GM23338 (cell line): Measurements from ENCODE around the gene MTHFD1L. TPM values are rescaled to one million over a fixed set of nuclear protein-coding genes. Genes with fewer than 3 reads are reported as not detected.

ENCODE experiments used
- ATAC-seq: fragments of 200-7000 bp; cut with Tn5 transposase; 3 replicates; pipeline ENCODE4 v1.9.1; 2020
- DNase-seq: peaks from one replicate; pipeline ENCODE4 v3.0.0-alpha.2; 2015; ENCODE audit warnings: low spot score
- H2AFZ ChIP-seq: fragments of 200-600 bp; sonication (generic); 2 replicates; pipeline ENCODE4 v1.8.0; 2016; ENCODE audit warnings: antibody characterized with exemption, mild to moderate bottlenecking, moderate library complexity
- H3F3A ChIP-seq: fragments of 200-600 bp; sonication (generic); replicated peaks from 2 replicates; pipeline ENCODE4 v1.8.0; 2017; ENCODE audit warnings: antibody characterized with exemption, mixed run types, low read depth
- H3K27ac ChIP-seq: fragments of 200-600 bp; sonication (generic); 2 replicates; pipeline ENCODE4 v1.6.1; 2016; ENCODE audit warnings: low read depth
- H3K27me3 ChIP-seq: fragments of 200-600 bp; sonication (generic); 2 replicates; pipeline ENCODE4 v1.8.0; 2016; ENCODE audit warnings: mild to moderate bottlenecking, mixed run types, moderate library complexity; ENCODE audit not compliant: insufficient read depth
- H3K36me3 ChIP-seq: fragments of 200-600 bp; sonication (generic); 2 replicates; pipeline ENCODE4 v1.8.0; 2016; ENCODE audit warnings: mild to moderate bottlenecking; ENCODE audit not compliant: insufficient read depth
- H3K4me1 ChIP-seq: fragments of 200-600 bp; sonication (generic); 2 replicates; pipeline ENCODE4 v1.8.0; 2016; ENCODE audit warnings: mild to moderate bottlenecking, moderate library complexity; ENCODE audit not compliant: insufficient read depth
- H3K4me2 ChIP-seq: fragments of 200-600 bp; sonication (generic); 2 replicates; pipeline ENCODE4 v1.7.1; 2017; ENCODE audit warnings: mixed run types
- H3K4me3 ChIP-seq: fragments of 200-600 bp; sonication (generic); 2 replicates; pipeline ENCODE4 v1.6.1; 2016; ENCODE audit warnings: mixed run types
- H3K79me2 ChIP-seq: fragments of 200-600 bp; sonication (generic); replicated peaks from 2 replicates; pipeline ENCODE4 v1.8.0; 2017; ENCODE audit warnings: mild to moderate bottlenecking; ENCODE audit not compliant: insufficient read depth
- H3K9me2 ChIP-seq: fragments of 200-600 bp; sonication (generic); 2 replicates; pipeline ENCODE4 v1.8.0; 2017; ENCODE audit not compliant: insufficient read depth
- H4K20me1 ChIP-seq: fragments of 200-600 bp; sonication (generic); replicated peaks from 2 replicates; pipeline ENCODE4 v1.8.0; 2017; ENCODE audit warnings: mild to moderate bottlenecking; ENCODE audit not compliant: insufficient read depth
- H3K27ac Mint-ChIP-seq: 2 replicates; pipeline ENCODE4 v1.8.0; 2020; ENCODE audit warnings: inconsistent platforms, mild to moderate bottlenecking, moderate library complexity, mixed read lengths
- H3K27me3 Mint-ChIP-seq: 3 replicates; pipeline ENCODE4 v1.8.0; 2022; ENCODE audit warnings: low read depth, mild to moderate bottlenecking, moderate library complexity, mixed read lengths, inconsistent platforms; ENCODE audit not compliant: insufficient read depth, poor library complexity
- H3K36me3 Mint-ChIP-seq: 3 replicates; pipeline ENCODE4 v1.8.0; 2021; ENCODE audit warnings: low read depth, mild to moderate bottlenecking, inconsistent platforms, moderate library complexity, mixed read lengths
- H3K4me1 Mint-ChIP-seq: 3 replicates; pipeline ENCODE4 v1.8.0; 2020; ENCODE audit warnings: mild to moderate bottlenecking, inconsistent platforms, mixed read lengths
- H3K4me3 Mint-ChIP-seq: 3 replicates; pipeline ENCODE4 v1.8.0; 2021; ENCODE audit warnings: moderate library complexity, mild to moderate bottlenecking, inconsistent platforms, mixed read lengths
- H3K9me3 Mint-ChIP-seq: 3 replicates; pipeline ENCODE4 v1.8.0; 2020; ENCODE audit warnings: moderate library complexity, mild to moderate bottlenecking, inconsistent platforms, mixed read lengths
- CREB1 ChIP-seq: fragments of 250-450 bp; sonication (Bioruptor Pico); IDR thresholded peaks from 2 replicates; pipeline ENCODE4 v1.5.0; 2020; ENCODE audit warnings: low read depth, mild to moderate bottlenecking, moderate library complexity
- EZH2 ChIP-seq: fragments of 200-600 bp; sonication (generic); IDR thresholded peaks from one replicate; pipeline ENCODE4 v1.8.0; 2017; ENCODE audit warnings: antibody characterized with exemption, mild to moderate bottlenecking, low read depth; ENCODE audit not compliant: unreplicated experiment
- EZH2phosphoT487 ChIP-seq: fragments of 200-600 bp; sonication (generic); IDR thresholded peaks from one replicate; pipeline ENCODE4 v1.8.1; 2018; ENCODE audit warnings: antibody characterized with exemption; ENCODE audit not compliant: unreplicated experiment
- JUNB ChIP-seq: IDR thresholded peaks from one replicate; pipeline ENCODE4 v1.6.1; 2016; ENCODE audit warnings: antibody characterized with exemption; ENCODE audit not compliant: unreplicated experiment
- NANOG ChIP-seq: IDR thresholded peaks from 2 replicates; pipeline ENCODE4 v1.6.1; 2016; ENCODE audit warnings: antibody characterized with exemption, borderline replicate concordance
- REST ChIP-seq: IDR thresholded peaks from one replicate; pipeline ENCODE4 v1.6.1; 2018; ENCODE audit warnings: antibody characterized with exemption; ENCODE audit not compliant: unreplicated experiment
- STAT1 ChIP-seq: IDR thresholded peaks from one replicate; pipeline ENCODE4 v1.6.1; 2016; ENCODE audit warnings: antibody characterized with exemption; ENCODE audit not compliant: unreplicated experiment
- ZNF114 ChIP-seq: fragments of 250-450 bp; sonication (Bioruptor Pico); IDR thresholded peaks from 2 replicates; pipeline ENCODE4 v1.5.0; 2020; ENCODE audit warnings: mild to moderate bottlenecking, moderate library complexity
- ZNF331 ChIP-seq: fragments of 250-450 bp; sonication (Bioruptor Pico); IDR thresholded peaks from 2 replicates; pipeline ENCODE4 v1.5.0; 2020; ENCODE audit warnings: low read depth, mild to moderate bottlenecking, moderate library complexity
- polyA plus RNA-seq: library from polyadenylated mRNA; unstranded; fragments of >200 nt; fragmentation: Nextera tagmentation; extraction: Ambion mirVana; gene quantifications from 2 replicates; pipeline ENCODE4 v1.2.1, GENCODE V29; 2016
- total RNA-seq: library from RNA; depleted of rRNA; stranded (reverse); fragments of >200 nt; shearing (Covaris generic); gene quantifications from 2 replicates; pipeline ENCODE4 v1.2.3, GENCODE V29; 2014
- TF ChIP-seq, protein P1 (sequence below), 2 experiments: fragments of 200-600 bp in 1 of 2; sonication (generic) in 1 of 2; conservative IDR thresholded peaks; 2 replicates each; pipeline versions ENCODE4 v1.5.1 to v1.6.1; 2016 to 2017; ENCODE audit warnings: antibody characterized with exemption in 2 of 2, low read depth in 2 of 2, mild to moderate bottlenecking in 2 of 2, moderate library complexity in 1 of 2
- TF ChIP-seq, protein P2 (sequence below): fragments of 250-450 bp; sonication (Bioruptor Pico); IDR thresholded peaks from 2 replicates; pipeline ENCODE4 v1.5.0; 2020; ENCODE audit warnings: mild to moderate bottlenecking, moderate library complexity
- TF ChIP-seq, protein P3 (sequence below): IDR thresholded peaks from 2 replicates; pipeline ENCODE4 v1.6.1; 2016; ENCODE audit warnings: antibody characterized with exemption

Gene MTHFD1L
- total and polyA plus RNA-seq, 2 experiments from 2014 or later = 53.2 to 66.8 TPM

DNA sequence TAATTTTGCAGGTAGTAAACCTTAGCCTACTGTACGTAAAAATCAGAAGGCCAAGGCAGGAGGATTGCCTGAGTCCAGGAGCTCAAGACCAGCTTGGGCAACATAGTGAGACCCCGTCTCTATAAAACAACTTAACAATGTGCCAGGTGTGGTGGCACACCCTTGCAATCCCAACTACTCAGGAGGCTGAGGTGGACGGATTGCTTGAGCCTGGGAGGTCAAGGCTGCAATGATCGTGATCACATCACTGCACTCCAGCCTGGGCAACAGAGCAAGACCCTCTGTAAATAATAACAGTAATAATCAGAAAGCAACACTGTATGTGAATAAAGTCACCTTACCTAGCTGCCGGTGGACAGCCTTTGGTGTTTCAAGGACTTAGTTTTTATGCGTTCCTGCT is 48.9 kb downstream of the MTHFD1L start:
- no peak for ATAC-seq
- Mint-ChIP-seq H3K4me1 (no peaks in the 10 kb centered on the region), H3K4me3 (no peak overlapping the region), H3K9me3 (no peaks in the 10 kb centered on the region), H3K36me3 (peaks cover 52% of the 10 kb centered on the region), H3K27me3 (no peaks in the 10 kb centered on the region), H3K27ac (no peak overlapping the region)
- Histone ChIP-seq H3K4me2 (no peak overlapping the region), H3K9me2 (no peaks in the 10 kb centered on the region), H3K79me2 (no peaks in the 10 kb centered on the region; the same call in 1 of the 2 replicates), H2AFZ (no peak overlapping the region), H3K36me3 (peaks cover 9% of the 10 kb centered on the region), H3K4me1 (no peaks in the 10 kb centered on the region), H3K27me3 (no peaks in the 10 kb centered on the region), H3K4me3 (no peak overlapping the region), H3K27ac (no peak overlapping the region), H4K20me1 (peaks cover 2% of the 10 kb centered on the region; the same call in 1 of the 2 replicates), H3F3A (no peaks in the 10 kb centered on the region)
- DNase-seq = no peak
- no peak for TF ChIP-seq ZNF114 (CRISPR knock-in tag)
- TF ChIP-seq, protein P1, sequence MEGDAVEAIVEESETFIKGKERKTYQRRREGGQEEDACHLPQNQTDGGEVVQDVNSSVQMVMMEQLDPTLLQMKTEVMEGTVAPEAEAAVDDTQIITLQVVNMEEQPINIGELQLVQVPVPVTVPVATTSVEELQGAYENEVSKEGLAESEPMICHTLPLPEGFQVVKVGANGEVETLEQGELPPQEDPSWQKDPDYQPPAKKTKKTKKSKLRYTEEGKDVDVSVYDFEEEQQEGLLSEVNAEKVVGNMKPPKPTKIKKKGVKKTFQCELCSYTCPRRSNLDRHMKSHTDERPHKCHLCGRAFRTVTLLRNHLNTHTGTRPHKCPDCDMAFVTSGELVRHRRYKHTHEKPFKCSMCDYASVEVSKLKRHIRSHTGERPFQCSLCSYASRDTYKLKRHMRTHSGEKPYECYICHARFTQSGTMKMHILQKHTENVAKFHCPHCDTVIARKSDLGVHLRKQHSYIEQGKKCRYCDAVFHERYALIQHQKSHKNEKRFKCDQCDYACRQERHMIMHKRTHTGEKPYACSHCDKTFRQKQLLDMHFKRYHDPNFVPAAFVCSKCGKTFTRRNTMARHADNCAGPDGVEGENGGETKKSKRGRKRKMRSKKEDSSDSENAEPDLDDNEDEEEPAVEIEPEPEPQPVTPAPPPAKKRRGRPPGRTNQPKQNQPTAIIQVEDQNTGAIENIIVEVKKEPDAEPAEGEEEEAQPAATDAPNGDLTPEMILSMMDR (conservative IDR thresholded peaks at IDR 0.05; ENCODE audit: low read depth in 2 of 2) = no peak
- TF ChIP-seq EZH2phosphoT487 = no peak
- no peak for TF ChIP-seq JUNB
- no peak for TF ChIP-seq NANOG
- no peak for TF ChIP-seq STAT1
- no peak for TF ChIP-seq REST
- no peak for TF ChIP-seq CREB1 (CRISPR knock-in tag)
- no peak for TF ChIP-seq ZNF331
- no peak for TF ChIP-seq EZH2
- TF ChIP-seq, protein P2, sequence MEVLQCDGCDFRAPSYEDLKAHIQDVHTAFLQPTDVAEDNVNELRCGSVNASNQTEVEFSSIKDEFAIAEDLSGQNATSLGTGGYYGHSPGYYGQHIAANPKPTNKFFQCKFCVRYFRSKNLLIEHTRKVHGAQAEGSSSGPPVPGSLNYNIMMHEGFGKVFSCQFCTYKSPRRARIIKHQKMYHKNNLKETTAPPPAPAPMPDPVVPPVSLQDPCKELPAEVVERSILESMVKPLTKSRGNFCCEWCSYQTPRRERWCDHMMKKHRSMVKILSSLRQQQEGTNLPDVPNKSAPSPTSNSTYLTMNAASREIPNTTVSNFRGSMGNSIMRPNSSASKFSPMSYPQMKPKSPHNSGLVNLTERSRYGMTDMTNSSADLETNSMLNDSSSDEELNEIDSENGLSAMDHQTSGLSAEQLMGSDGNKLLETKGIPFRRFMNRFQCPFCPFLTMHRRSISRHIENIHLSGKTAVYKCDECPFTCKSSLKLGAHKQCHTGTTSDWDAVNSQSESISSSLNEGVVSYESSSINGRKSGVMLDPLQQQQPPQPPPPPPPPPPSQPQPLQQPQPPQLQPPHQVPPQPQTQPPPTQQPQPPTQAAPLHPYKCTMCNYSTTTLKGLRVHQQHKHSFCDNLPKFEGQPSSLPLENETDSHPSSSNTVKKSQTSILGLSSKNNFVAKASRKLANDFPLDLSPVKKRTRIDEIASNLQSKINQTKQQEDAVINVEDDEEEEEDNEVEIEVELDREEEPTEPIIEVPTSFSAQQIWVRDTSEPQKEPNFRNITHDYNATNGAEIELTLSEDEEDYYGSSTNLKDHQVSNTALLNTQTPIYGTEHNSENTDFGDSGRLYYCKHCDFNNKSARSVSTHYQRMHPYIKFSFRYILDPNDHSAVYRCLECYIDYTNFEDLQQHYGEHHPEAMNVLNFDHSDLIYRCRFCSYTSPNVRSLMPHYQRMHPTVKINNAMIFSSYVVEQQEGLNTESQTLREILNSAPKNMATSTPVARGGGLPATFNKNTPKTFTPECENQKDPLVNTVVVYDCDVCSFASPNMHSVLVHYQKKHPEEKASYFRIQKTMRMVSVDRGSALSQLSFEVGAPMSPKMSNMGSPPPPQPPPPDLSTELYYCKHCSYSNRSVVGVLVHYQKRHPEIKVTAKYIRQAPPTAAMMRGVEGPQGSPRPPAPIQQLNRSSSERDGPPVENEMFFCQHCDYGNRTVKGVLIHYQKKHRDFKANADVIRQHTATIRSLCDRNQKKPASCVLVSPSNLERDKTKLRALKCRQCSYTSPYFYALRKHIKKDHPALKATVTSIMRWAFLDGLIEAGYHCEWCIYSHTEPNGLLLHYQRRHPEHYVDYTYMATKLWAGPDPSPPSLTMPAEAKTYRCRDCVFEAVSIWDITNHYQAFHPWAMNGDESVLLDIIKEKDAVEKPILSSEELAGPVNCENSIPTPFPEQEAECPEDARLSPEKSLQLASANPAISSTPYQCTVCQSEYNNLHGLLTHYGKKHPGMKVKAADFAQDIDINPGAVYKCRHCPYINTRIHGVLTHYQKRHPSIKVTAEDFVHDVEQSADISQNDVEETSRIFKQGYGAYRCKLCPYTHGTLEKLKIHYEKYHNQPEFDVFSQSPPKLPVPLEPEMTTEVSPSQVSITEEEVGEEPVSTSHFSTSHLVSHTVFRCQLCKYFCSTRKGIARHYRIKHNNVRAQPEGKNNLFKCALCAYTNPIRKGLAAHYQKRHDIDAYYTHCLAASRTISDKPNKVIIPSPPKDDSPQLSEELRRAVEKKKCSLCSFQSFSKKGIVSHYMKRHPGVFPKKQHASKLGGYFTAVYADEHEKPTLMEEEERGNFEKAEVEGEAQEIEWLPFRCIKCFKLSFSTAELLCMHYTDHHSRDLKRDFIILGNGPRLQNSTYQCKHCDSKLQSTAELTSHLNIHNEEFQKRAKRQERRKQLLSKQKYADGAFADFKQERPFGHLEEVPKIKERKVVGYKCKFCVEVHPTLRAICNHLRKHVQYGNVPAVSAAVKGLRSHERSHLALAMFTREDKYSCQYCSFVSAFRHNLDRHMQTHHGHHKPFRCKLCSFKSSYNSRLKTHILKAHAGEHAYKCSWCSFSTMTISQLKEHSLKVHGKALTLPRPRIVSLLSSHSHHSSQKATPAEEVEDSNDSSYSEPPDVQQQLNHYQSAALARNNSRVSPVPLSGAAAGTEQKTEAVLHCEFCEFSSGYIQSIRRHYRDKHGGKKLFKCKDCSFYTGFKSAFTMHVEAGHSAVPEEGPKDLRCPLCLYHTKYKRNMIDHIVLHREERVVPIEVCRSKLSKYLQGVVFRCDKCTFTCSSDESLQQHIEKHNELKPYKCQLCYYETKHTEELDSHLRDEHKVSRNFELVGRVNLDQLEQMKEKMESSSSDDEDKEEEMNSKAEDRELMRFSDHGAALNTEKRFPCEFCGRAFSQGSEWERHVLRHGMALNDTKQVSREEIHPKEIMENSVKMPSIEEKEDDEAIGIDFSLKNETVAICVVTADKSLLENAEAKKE (CRISPR knock-in tag) = no peak
- TF ChIP-seq, protein P3, sequence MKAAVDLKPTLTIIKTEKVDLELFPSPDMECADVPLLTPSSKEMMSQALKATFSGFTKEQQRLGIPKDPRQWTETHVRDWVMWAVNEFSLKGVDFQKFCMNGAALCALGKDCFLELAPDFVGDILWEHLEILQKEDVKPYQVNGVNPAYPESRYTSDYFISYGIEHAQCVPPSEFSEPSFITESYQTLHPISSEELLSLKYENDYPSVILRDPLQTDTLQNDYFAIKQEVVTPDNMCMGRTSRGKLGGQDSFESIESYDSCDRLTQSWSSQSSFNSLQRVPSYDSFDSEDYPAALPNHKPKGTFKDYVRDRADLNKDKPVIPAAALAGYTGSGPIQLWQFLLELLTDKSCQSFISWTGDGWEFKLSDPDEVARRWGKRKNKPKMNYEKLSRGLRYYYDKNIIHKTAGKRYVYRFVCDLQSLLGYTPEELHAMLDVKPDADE = no peak
